ENCODE results near the gene NOS1AP.

DNA sequence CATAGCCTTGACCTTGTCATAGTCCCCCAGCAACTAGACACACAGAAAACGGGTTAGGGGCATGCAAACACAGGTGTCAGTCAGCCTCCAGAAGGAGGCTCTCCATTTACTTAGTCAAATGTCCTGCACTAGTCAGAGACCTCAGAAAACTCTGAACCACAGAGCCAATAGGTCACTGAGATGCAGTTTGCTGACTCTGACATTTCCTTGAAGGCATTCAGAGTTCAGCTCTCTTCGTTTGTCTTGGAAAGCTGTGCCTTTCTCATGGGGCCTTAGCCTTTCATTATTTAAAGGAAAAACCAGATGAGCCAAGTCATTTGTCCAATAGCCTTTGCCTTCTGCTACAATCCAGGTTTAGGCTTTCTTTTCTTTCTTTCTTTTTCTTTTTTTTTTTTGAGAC is 49.3 kb upstream of the NOS1AP start:
- TF ChIP-seq CTCF (IDR thresholded peaks at IDR 0.05 in 2 of 3, conservative IDR thresholded peaks at IDR 0.05 in 1 of 3; ENCODE audit: borderline replicate concordance in 1 of 3, insufficient read depth in 1 of 3, low read depth in 2 of 3, low read length in 2 of 3) (no peak), MAX (IDR thresholded peaks at IDR 0.05) (no peak), POLR2A (IDR thresholded peaks at IDR 0.05; ENCODE audit: borderline replicate concordance, extremely low read depth, insufficient read depth, insufficient read length) (no peak), CEBPB (IDR thresholded peaks at IDR 0.05; ENCODE audit: low read depth) (no peak)
- TF ChIP-seq, protein P1, sequence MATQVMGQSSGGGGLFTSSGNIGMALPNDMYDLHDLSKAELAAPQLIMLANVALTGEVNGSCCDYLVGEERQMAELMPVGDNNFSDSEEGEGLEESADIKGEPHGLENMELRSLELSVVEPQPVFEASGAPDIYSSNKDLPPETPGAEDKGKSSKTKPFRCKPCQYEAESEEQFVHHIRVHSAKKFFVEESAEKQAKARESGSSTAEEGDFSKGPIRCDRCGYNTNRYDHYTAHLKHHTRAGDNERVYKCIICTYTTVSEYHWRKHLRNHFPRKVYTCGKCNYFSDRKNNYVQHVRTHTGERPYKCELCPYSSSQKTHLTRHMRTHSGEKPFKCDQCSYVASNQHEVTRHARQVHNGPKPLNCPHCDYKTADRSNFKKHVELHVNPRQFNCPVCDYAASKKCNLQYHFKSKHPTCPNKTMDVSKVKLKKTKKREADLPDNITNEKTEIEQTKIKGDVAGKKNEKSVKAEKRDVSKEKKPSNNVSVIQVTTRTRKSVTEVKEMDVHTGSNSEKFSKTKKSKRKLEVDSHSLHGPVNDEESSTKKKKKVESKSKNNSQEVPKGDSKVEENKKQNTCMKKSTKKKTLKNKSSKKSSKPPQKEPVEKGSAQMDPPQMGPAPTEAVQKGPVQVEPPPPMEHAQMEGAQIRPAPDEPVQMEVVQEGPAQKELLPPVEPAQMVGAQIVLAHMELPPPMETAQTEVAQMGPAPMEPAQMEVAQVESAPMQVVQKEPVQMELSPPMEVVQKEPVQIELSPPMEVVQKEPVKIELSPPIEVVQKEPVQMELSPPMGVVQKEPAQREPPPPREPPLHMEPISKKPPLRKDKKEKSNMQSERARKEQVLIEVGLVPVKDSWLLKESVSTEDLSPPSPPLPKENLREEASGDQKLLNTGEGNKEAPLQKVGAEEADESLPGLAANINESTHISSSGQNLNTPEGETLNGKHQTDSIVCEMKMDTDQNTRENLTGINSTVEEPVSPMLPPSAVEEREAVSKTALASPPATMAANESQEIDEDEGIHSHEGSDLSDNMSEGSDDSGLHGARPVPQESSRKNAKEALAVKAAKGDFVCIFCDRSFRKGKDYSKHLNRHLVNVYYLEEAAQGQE (IDR thresholded peaks at IDR 0.05; ENCODE audit: low read depth), result no peak
